Stomach (tissue), 4 donors: ENCODE measurements around the gene EGFL8.

Experiments used
- EP300 ChIP-seq: sonication (generic); formaldehyde crosslinking; IDR thresholded peaks from one replicate; pipeline ENCODE4 v1.6.1; 2017; ENCODE audit warnings: antibody characterized with exemption
- POLR2A ChIP-seq, 4 donors: fragments of 450-650 bp; IDR thresholded peaks; one replicate each; pipeline ENCODE4 v1.6.1; 2016; ENCODE audit warnings: antibody characterized with exemption in 4 of 4, control low read depth in 2 of 4, mild to moderate bottlenecking in 1 of 4, moderate library complexity in 1 of 4
- POLR2AphosphoS5 ChIP-seq, 3 donors: sonication (generic); formaldehyde crosslinking; IDR thresholded peaks; one replicate each; pipeline ENCODE4 v1.6.1; 2016; ENCODE audit warnings: antibody characterized with exemption in 3 of 3
- TF ChIP-seq, protein P1 (sequence below), 7 experiments: fragments of 450-650 bp in 4 of 7; fragments of 200-600 bp in 3 of 7; sonication (generic) in 3 of 7; IDR thresholded peaks; one replicate each; pipeline ENCODE4 v1.5.1; 2016 to 2019; ENCODE audit warnings: antibody characterized with exemption in 7 of 7, control low read depth in 2 of 7, mild to moderate bottlenecking in 1 of 7

DNA sequence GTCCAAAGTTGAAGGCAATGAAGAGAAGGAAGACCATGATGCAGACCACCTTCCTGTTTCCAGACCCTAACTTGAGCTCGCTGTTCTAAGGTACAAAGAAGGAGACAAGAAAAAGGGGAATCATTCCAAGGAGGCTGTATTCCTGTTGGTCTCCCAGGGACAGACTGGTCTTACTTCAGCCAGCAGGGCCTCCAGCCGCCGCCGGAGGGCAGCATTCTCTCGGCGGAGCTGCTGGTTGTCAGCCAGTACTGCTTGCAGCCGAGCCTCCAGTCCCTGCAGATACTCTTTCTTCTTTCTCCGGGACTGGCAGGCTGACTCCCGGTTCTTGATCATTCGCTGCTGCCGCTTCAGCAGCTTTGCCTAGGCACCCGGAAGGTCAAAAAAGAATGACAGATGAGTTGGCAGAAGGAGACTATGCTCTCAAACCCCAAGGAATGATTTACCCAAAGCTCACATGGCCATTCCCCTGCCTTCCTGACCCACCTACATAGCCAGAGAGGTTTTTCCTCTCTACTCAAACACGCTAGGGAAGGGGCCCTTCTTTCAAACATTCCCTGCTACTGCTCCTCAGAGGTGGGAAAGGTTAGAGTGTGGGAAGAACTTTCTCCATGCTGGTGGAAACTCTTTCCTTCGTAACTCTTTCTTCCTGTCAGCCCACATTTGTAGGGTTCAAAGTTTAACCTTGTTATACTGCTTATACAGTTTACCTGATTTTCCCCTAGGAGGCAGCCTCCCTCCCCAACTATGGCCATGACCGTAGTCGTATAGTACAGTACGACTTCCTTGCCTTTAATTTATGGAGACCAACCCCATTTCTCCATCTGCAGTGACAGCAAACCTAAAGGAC, 45.4 kb upstream of the EGFL8 start:
- TF ChIP-seq, protein P1, sequence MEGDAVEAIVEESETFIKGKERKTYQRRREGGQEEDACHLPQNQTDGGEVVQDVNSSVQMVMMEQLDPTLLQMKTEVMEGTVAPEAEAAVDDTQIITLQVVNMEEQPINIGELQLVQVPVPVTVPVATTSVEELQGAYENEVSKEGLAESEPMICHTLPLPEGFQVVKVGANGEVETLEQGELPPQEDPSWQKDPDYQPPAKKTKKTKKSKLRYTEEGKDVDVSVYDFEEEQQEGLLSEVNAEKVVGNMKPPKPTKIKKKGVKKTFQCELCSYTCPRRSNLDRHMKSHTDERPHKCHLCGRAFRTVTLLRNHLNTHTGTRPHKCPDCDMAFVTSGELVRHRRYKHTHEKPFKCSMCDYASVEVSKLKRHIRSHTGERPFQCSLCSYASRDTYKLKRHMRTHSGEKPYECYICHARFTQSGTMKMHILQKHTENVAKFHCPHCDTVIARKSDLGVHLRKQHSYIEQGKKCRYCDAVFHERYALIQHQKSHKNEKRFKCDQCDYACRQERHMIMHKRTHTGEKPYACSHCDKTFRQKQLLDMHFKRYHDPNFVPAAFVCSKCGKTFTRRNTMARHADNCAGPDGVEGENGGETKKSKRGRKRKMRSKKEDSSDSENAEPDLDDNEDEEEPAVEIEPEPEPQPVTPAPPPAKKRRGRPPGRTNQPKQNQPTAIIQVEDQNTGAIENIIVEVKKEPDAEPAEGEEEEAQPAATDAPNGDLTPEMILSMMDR (IDR thresholded peaks at IDR 0.05): peak in 6 of 7 experiments; percentile 49 to 95 (median 88)
- TF ChIP-seq POLR2A (IDR thresholded peaks at IDR 0.05) (no peak), EP300 (no peak), POLR2AphosphoS5 (IDR thresholded peaks at IDR 0.05) (peak in 2 of 3 donors; percentile 10 to 77)
